IMR-90 (cell line): Measurements from ENCODE around the gene DSCAML1.

Source experiments
- CEBPB ChIP-seq: IDR thresholded peaks from 2 replicates; pipeline ENCODE4 v1.6.1; 2012; ENCODE audit warnings: low read depth, low read length, improper control_type of control experiment
- CHD1 ChIP-seq: IDR thresholded peaks from 2 replicates; pipeline ENCODE4 v1.6.1; 2012; ENCODE audit warnings: low read depth, low read length, improper control_type of control experiment
- CTCF ChIP-seq: conservative IDR thresholded peaks from 2 replicates; pipeline ENCODE4 v1.5.1; 2012; ENCODE audit warnings: mild to moderate bottlenecking, low read depth, low read length, improper control_type of control experiment
- ELK1 ChIP-seq: fragments of 150-350 bp; IDR thresholded peaks from 2 replicates; pipeline ENCODE4 v1.6.1; 2016; ENCODE audit warnings: low read depth, mild to moderate bottlenecking, low read length, moderate library complexity, borderline replicate concordance
- FOS ChIP-seq: fragments of 150-350 bp; IDR thresholded peaks from 2 replicates; pipeline ENCODE4 v1.6.1; 2016; ENCODE audit warnings: low read depth, low read length
- MAFK ChIP-seq: IDR thresholded peaks from 2 replicates; pipeline ENCODE4 v1.6.1; 2012; ENCODE audit warnings: low read depth, low read length, improper control_type of control experiment
- MAZ ChIP-seq: IDR thresholded peaks from 2 replicates; pipeline ENCODE4 v1.6.1; 2012; ENCODE audit warnings: low read depth, mild to moderate bottlenecking, low read length, improper control_type of control experiment, moderate library complexity, borderline replicate concordance
- MXI1 ChIP-seq: IDR thresholded peaks from 2 replicates; pipeline ENCODE4 v1.6.1; 2012; ENCODE audit warnings: low read depth, mild to moderate bottlenecking, low read length, moderate library complexity, borderline replicate concordance
- POLR2A ChIP-seq: IDR thresholded peaks from 2 replicates; pipeline ENCODE4 v1.6.1; 2012; ENCODE audit warnings: mild to moderate bottlenecking, low read depth, low read length
- RAD21 ChIP-seq: IDR thresholded peaks from 2 replicates; pipeline ENCODE4 v1.6.1; 2012; ENCODE audit warnings: low read length, improper control_type of control experiment
- RCOR1 ChIP-seq: IDR thresholded peaks from 2 replicates; pipeline ENCODE4 v1.6.1; 2012; ENCODE audit warnings: mild to moderate bottlenecking, low read length, improper control_type of control experiment; ENCODE audit not compliant: insufficient replicate concordance
- SMC3 ChIP-seq: fragments of 150-350 bp; IDR thresholded peaks from 2 replicates; pipeline ENCODE4 v1.6.1; 2016; ENCODE audit warnings: low read depth, mild to moderate bottlenecking, antibody characterized with exemption, low read length, moderate library complexity
- USF2 ChIP-seq: fragments of 150-350 bp; IDR thresholded peaks from 2 replicates; pipeline ENCODE4 v1.6.1; 2017; ENCODE audit warnings: mild to moderate bottlenecking, antibody characterized with exemption, low read length, low read depth

- no peak for TF ChIP-seq CTCF
- TF ChIP-seq FOS: no peak
- no peak for TF ChIP-seq POLR2A
- no peak for TF ChIP-seq MAFK
- no peak for TF ChIP-seq RCOR1
- TF ChIP-seq CEBPB: no peak
- no peak for TF ChIP-seq ELK1
- TF ChIP-seq MXI1: no peak
- no peak for TF ChIP-seq SMC3
- TF ChIP-seq USF2: no peak
- no peak for TF ChIP-seq RAD21
- TF ChIP-seq MAZ: no peak
- no peak for TF ChIP-seq CHD1
These were observed 239.7 kb downstream of the DSCAML1 start for GRCh38 chr11:117557361-117557760.
